Endothelial cell of umbilical vein (primary cell): ENCODE data around the gene B4GALT6. TPM values are rescaled to one million over a fixed set of nuclear protein-coding genes. Genes with fewer than 3 reads are reported as not detected.

Experiments
- BruUV-seq: library from RNA; stranded (reverse); fragments of 400-500 nt; replicated peaks from 2 replicates; lab custom pipeline; 2021; lab: Mats Ljungman, UMichigan
- CTCF ChIA-PET: fragments of 300-600, 350-600 bp; sonication (Branson Sonifier 250); formaldehyde crosslinking; loops from one replicate; lab custom pipeline; 2021; ENCODE audit warnings: antibody characterized with exemption, inconsistent platforms; lab: Charles Lee
- POLR2A ChIA-PET: fragments of 300-600, 350-600 bp; sonication (Branson Sonifier 250); formaldehyde crosslinking; loops from one replicate; lab custom pipeline; 2021; ENCODE audit warnings: antibody characterized with exemption, inconsistent platforms; lab: Charles Lee
- DNase-seq: peaks from one replicate; pipeline ENCODE4 v3.0.0-alpha.2; 2011; ENCODE audit warnings: low read depth, low spot score
- FAIRE-seq: peaks from 2 replicates; lab custom pipeline; 2011; peaks lifted over from hg19 to GRCh38; lab: Jason Lieb, UNC
- H2AFZ ChIP-seq: 2 replicates; pipeline ENCODE4 v1.6.0; 2012; ENCODE audit warnings: low read depth, low read length, control low read depth, inconsistent platforms
- H3K27ac ChIP-seq: 2 replicates; pipeline ENCODE4 v1.5.1; 2011; ENCODE audit warnings: low read depth, mild to moderate bottlenecking, control low read depth, low read length, moderate library complexity; ENCODE audit not compliant: insufficient read depth
- H3K27me3 ChIP-seq, 2 experiments: 2 replicates each; pipeline versions ENCODE4 v1.6.0 to v1.6.1; 2011; ENCODE audit warnings: low read length in 2 of 2, mixed read lengths in 1 of 2; ENCODE audit not compliant: control insufficient read depth in 2 of 2, insufficient read depth in 2 of 2
- H3K36me3 ChIP-seq, 2 experiments: 2 replicates in 1 of 2; 3 replicates in 1 of 2; pipeline ENCODE4 v1.5.1; 2011; ENCODE audit warnings: low read length in 2 of 2, mild to moderate bottlenecking in 1 of 2, moderate library complexity in 1 of 2; ENCODE audit not compliant: control insufficient read depth in 2 of 2, insufficient read depth in 2 of 2; ENCODE audit errors: extremely low read depth in 1 of 2
- H3K4me1 ChIP-seq: 3 replicates; pipeline ENCODE4 v1.5.1; 2011; ENCODE audit warnings: mild to moderate bottlenecking, low read length; ENCODE audit not compliant: control insufficient read depth, insufficient read depth; ENCODE audit errors: extremely low read depth
- H3K4me2 ChIP-seq: 2 replicates; pipeline ENCODE4 v1.6.1; 2011; ENCODE audit warnings: low read length, control low read depth, mixed read lengths; ENCODE audit not compliant: insufficient read depth
- H3K4me3 ChIP-seq, 3 experiments: fragments of 200-600 bp in 1 of 3; sonication (generic), shearing (Covaris generic) in 1 of 3; replicated peaks in 1 of 3; 2 replicates each; pipeline ENCODE4 v1.5.1; 2011 to 2016; ENCODE audit warnings: control low read depth in 3 of 3, low read length in 3 of 3, mild to moderate bottlenecking in 2 of 3, inconsistent platforms in 1 of 3, low read depth in 1 of 3, moderate library complexity in 1 of 3; ENCODE audit not compliant: insufficient read depth in 1 of 3
- H3K79me2 ChIP-seq: 2 replicates; pipeline ENCODE4 v1.6.0; 2012; ENCODE audit warnings: low read length, inconsistent platforms; ENCODE audit not compliant: control insufficient read depth, insufficient read depth
- H3K9ac ChIP-seq: replicated peaks from 2 replicates; pipeline ENCODE3; 2011; ENCODE audit warnings: low read length, control low read depth; ENCODE audit not compliant: insufficient read depth; ENCODE audit errors: extremely low read depth
- H3K9me1 ChIP-seq: replicated peaks from 3 replicates; pipeline ENCODE4 v1.6.0; 2011; ENCODE audit warnings: mild to moderate bottlenecking, low read length; ENCODE audit not compliant: control insufficient read depth, insufficient read depth; ENCODE audit errors: extremely low read depth
- H3K9me3 ChIP-seq: replicated peaks from 2 replicates; pipeline ENCODE4 v1.5.1; 2012; ENCODE audit warnings: low read length, inconsistent platforms; ENCODE audit not compliant: control insufficient read depth, insufficient read depth
- H4K20me1 ChIP-seq: replicated peaks from 2 replicates; pipeline ENCODE3; 2011; ENCODE audit warnings: mild to moderate bottlenecking, low read length; ENCODE audit not compliant: control insufficient read depth, insufficient read depth; ENCODE audit errors: extremely low read depth
- JUN ChIP-seq: IDR thresholded peaks from 2 replicates; pipeline ENCODE4 v1.6.1; 2011; ENCODE audit warnings: borderline replicate concordance, low read depth; ENCODE audit not compliant: insufficient read length, insufficient read depth
- POLR2A ChIP-seq: IDR thresholded peaks from 2 replicates; pipeline ENCODE4 v1.6.1; 2012; ENCODE audit warnings: low read depth, mild to moderate bottlenecking, control low read depth, low read length
- POLR2AphosphoS5 ChIP-seq: IDR thresholded peaks from 2 replicates; pipeline ENCODE4 v1.6.1; 2012; ENCODE audit warnings: low read depth, mild to moderate bottlenecking, control low read depth, low read length, moderate library complexity; ENCODE audit not compliant: insufficient read depth
- dilution Hi-C: fragments of 300-500 bp; cut with MboI; formaldehyde crosslinking; loops from one replicate; pipeline ENCODE4 v1.15.0; 2019; ENCODE audit warnings: low sequenced_read_pairs; ENCODE audit not compliant: extremely low pct_ligation_motif_present
- intact Hi-C: fragments of 100-400 bp; cut with micrococcal nuclease; formaldehyde crosslinking; loops from one replicate; pipeline ENCODE4 v1.10.0; 2022
- polyA plus RNA-seq, 4 experiments: library from polyadenylated mRNA; depleted of rRNA in 3 of 4; stranded (reverse) in 3 of 4; unstranded in 1 of 4; fragments of >200 nt; gene quantifications; 2 replicates each; pipeline versions ENCODE4 v1.2.1 to v1.2.3, GENCODE V29; 2011 to 2012; ENCODE audit warnings: missing spikeins in 1 of 4
- total RNA-seq: library from RNA; stranded (reverse); gene quantifications from 2 replicates; pipeline ENCODE4 v1.2.3, GENCODE V29; 2021
- TF ChIP-seq, protein P1 (sequence below), 2 donors: IDR thresholded peaks; 1 replicate in 1 of 2; 2 replicates in 1 of 2; pipeline ENCODE4 v1.5.1; 2011; ENCODE audit warnings: low read length in 2 of 2, mild to moderate bottlenecking in 2 of 2, moderate library complexity in 2 of 2, control low read depth in 1 of 2, inconsistent platforms in 1 of 2, low read depth in 1 of 2; ENCODE audit not compliant: insufficient read depth in 1 of 2; ENCODE audit errors: extremely low read depth in 1 of 2

B4GALT6 gene
- total and polyA plus RNA-seq, 2 donors (not counting 3 experiments of a cell fraction or from before 2014, with no cell fraction given): 3.9 to 24.2 TPM

DNA sequence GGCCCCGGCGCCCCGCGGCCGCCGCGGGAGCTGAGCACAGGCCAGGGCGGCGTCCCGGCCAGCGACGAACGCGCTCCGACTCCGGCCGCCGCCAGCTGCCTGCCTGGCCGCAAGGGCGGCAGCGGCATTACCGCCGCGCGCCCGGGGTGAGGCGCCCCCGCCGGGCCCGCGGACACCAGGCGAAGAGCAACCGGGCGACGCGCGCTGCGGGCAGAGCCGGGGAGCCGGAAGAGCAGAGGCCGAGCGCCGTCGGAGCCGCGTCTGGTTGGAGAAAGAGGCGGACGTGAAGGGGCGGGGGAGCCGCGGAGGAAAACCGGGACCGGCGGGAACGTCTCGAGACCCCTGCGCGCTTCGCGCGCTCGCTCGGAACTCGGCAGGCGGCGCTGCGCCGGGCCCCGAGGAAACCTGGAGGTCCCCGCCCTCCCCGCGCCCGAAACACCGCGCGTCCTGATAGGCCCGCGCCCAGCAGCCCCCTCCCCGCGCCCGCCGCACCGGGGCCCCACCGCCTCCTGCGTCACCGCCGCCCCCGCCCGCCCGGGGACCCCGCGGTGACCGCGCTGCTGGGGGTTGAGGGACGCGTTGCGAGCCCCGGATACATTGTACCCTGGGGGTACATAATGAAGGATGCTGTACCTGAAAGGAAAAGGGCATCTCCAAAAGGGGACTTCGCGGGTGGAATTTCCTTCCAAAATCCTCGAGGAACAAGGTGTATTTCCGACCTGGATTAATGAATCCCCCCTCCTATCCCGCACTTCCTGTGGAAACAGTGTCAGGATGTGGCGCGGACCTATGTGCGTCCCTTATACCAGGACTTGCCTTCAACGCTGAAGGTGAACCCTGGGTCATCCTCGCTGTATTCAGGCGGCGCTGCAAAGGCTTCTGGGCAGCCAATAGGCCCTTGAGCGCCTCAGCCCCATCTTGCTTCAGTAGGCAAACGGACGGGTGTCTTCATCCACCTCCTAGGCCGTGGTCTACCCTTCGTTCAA is 1.0 kb upstream of the B4GALT6 start:
- Histone ChIP-seq H3K9ac (peak overlapping the region; percentile 56), H3K4me2 (peak overlapping the region; percentile 90), H3K4me1 (peaks cover 31% of the 10 kb centered on the region), H3K9me1 (no peaks in the 10 kb centered on the region), H3K27me3 (no peaks in the 10 kb centered on the region), H3K79me2 (peaks cover 7% of the 10 kb centered on the region), H3K4me3 (peak overlapping the region; percentile 52 to 68 (median 59)), H3K36me3 (no peaks in the 10 kb centered on the region), H3K27ac (peak overlapping the region; percentile 39), H3K9me3 (no peaks in the 10 kb centered on the region), H2AFZ (peak overlapping the region; percentile 60), H4K20me1 (no peaks in the 10 kb centered on the region)
- TF ChIP-seq JUN (no peak), POLR2AphosphoS5 (peak; percentile 63), POLR2A (peak; percentile 48)
- TF ChIP-seq, protein P1, sequence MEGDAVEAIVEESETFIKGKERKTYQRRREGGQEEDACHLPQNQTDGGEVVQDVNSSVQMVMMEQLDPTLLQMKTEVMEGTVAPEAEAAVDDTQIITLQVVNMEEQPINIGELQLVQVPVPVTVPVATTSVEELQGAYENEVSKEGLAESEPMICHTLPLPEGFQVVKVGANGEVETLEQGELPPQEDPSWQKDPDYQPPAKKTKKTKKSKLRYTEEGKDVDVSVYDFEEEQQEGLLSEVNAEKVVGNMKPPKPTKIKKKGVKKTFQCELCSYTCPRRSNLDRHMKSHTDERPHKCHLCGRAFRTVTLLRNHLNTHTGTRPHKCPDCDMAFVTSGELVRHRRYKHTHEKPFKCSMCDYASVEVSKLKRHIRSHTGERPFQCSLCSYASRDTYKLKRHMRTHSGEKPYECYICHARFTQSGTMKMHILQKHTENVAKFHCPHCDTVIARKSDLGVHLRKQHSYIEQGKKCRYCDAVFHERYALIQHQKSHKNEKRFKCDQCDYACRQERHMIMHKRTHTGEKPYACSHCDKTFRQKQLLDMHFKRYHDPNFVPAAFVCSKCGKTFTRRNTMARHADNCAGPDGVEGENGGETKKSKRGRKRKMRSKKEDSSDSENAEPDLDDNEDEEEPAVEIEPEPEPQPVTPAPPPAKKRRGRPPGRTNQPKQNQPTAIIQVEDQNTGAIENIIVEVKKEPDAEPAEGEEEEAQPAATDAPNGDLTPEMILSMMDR (IDR thresholded peaks at IDR 0.05; ENCODE audit: extremely low read depth in 1 of 2, insufficient read depth in 1 of 2, low read depth in 1 of 2, low read length in 2 of 2): peak; percentile 35 to 50
- POLR2A ChIA-PET: no interaction called here
- TSS peak; percentile 49 for BruUV-seq
- dilution Hi-C loops (no loop called here), intact Hi-C loops (loop anchor here (1.0 to 5.0 kb wide), 5 partner anchors 37 to 257 kb away; partner anchors contain the start of gene TRAPPC8)
- FAIRE-seq (no peak), DNase-seq (peak; percentile 83)
- CTCF ChIA-PET: interaction anchor here (0.8 to 2.2 kb wide), 7 partner anchors 18 to 129 kb away, joined by 3 to 14 read pairs (median 4); no protein-coding TSS in a partner anchor
